ENCODE results near the gene IGFN1.
"Not testable (repeated sequence)": the region's sequence is repeated elsewhere in the genome, so short reads cannot be mapped to it uniquely, and the experiment has no call there.

IGFN1 gene

DNA sequence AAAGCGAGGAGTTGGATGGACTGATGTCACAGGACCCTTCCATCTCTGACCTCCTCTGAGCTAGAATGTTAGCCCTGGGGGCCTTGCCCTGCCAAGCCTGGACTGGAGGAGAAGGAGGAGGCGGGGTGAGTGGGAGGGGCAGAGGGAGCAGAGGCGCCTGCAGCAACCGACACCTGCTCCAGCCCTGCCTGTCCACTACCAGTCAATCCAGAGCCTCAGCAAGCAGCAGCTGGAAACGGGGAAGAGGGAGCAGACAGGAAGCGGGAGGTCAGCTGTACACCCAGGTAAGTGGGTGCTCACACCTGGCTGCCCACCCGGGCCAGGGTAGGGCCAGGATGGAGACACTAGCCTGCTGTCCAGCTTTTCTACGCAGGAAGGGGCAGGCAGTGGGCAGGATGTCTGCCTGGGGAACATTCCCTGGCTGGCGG is at the start of gene IGFN1:
TSS of gene IGFN1 (plus strand) at position 201 of the 428 bp plus-strand sequence. CDS start 2,470 bp downstream, outside the sequence.
- no peak for DNase-seq

DNA sequence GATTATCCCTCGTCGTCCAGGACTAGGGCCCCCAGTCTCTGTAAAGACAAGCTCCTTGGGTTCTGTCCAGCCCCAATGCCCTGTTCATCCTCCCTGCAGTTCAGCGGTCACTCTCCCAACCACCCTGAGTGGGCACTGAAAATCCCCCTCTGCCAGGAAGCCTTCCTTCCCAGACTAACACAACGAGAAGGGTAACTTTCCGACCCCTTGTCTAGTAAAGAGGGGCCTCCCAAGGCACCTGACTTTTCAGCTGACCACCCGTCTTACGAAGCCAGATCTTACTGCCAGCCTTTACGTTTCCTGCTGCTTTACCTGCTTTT is 49.7 kb upstream of the IGFN1 start:
- DNase-seq = no peak

DNA sequence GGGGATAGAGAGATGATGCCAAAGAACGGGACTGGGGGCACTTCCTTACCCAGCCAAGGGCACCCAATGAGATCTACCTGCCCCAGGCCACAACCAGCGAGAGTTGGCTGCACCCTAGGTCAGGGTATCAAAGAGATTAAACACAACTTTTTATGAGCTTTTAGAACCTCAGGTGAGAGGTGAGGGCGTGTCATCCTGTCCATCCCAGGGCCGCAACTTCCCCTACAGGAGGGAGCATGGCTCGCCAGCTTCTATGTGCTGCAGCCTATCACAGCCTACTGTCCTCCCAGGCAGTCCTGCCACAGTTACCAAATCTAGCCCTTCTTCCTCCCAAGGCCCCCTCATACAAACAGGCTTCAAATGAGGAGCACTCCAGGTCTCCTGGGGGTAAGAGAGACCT is 49.2 kb upstream of the IGFN1 start:
- no peak for DNase-seq

DNA sequence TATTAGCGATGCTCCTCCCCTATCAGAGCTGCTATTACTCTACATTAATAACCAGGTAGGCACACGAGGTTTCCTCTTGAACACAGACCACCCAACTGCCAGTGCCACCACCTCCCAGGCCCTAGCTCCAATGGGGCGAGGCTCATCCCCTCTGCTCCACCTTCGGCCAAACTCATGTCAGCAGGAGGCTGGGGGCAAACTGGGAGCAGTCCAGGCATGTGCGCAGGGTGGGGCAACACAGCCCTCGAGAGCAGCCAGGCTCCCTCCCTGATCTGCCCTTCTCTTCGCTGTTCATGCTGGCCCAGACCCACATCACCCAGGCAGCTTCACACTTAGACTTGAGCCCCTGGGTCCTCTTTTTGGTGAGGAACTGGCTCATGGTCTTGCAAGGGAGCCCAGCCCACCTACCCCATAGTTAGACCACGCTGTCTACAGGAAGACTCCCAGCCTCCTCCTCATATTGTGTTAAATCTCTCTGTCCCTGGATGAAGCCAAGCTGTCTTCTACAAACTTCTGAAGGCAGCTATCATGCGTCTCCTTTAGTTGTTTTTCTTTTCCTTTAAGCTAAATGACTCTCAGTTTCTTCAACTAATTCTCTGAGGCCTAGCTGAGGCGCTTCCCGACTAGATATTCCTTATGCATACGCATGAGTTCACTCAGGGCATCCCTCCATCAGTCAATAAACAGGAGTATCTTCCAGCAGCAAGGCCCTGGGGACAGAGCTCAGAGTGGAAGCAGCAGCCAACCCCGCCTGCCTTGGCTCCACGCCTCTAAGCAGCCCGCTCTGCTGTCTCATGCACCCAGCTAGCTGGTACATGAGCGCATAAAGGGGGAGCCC is 48.4 kb upstream of the IGFN1 start:
- DNase-seq = no peak

DNA sequence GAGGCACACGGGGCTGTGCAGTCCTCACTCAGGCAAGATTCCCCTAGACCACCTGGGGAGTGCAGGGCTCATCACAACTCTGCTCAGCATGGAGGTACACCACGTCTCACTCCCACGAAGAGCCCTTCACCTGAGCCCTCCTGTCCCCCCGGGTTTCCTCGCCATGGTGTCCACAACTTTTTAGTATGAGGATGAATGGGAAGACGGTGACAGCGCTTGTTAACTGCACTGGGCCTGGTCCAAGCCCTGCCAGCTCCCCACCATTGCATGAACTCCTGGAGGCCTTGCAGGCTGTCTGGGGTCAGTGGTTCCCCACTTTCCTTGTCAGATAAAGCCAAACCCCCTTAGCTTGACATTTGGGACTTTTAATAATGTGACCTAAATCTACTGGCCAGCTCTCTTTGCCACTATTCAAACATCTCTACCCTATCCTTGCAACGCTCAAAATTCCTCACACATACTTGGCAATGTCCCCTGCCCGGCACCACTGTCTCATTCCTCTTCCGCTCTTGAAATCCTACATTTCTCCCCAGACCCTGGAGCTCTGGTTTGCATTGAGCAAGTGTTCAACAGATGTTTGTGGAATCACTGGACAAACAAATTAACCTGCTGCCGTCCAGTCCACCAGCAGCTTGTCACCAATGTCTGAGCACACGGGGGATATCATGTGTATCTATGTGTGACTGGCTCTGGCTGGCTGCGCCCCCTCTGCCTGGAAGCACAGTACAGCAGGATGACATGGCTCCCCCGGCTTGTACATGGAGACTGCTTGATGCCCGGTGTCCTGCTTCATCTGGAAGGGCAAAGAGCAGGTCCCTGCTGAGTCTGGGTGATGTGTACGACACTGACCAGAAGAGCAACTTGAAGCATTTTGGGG is 47.5 kb upstream of the IGFN1 start:
- no peak for DNase-seq

DNA sequence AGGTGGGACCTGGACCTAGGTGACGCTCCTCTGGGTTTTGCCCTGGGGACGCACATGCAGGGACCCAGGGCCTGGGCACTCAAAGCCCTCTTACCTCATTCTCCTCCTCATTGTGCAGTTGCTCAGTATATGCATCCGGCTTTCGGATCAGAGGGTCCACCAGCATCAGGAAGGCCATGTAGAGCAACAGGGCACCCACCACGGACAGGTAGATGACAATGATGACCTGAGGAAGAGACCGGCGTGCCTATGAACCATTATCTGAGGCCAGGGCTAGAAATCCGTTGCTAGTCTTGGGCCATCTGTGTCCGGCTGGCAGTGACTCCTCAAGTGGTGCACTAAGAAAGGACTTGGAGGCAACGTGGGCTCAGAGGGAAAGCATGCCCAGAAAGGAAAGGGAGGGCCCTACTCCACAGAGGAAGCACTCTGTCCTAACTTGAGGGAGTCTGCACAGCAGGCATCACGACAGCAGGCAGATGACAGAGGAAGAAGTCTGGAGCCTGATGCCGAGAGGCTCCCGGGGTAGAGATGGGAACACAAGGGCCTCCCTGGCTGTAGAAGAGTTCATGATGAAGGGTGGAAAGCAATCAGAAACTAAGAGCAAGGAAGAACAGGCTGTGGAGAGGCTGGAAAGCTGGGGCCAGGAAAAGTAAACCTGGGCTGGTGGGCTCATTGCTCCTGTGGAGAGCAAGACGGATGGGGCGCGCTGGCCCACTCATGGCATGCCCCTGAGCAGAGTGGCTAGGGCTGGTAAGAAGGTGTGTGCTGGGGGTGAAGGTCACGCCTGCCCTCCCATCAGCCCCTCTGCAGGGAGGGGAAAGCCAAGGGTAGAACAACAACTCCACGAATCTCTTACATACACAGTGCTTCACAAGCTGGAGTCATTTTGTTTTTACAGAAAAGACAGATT is 46.6 kb upstream of the IGFN1 start:
- DNase-seq = no peak

DNA sequence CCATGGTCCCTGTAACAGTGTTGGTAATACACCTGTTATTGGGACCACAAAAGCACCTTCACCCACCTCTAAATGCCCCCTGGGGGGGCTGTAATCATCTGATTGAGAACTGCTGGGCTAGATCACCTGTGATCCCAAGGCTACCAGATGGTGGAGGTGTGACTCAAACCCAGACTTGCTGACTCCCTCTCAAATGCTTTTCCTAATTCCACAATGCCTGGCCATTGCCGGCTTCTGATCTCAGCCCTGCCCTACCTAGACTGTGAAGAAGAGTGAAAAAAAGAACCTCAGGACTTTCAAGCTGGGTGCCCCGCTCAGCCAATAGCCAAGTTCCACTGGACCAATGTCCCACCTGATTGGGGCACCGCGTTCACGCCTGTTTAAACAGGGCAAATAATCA is 45.9 kb upstream of the IGFN1 start:
- DNase-seq = no peak

DNA sequence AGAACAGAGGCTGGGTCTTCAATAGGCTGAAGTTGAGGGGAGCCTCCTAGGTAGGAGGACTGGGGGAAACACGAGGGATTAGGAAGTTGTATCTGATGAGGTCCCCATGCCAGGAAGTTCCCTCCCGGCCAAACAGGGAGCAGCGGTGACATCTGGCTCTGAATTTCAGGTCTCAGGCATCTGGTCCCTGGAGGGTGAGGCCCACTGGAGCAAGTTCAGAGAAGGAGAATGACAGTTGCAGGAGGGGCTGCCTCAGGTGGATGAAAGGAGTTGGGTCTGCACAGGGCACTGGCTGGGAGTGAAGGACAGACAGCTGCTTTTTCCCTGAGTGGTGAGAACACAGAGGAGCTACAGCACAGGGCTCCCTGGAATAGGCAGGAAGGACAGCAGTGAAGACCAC is 45.5 kb upstream of the IGFN1 start:
- DNase-seq = no peak

DNA sequence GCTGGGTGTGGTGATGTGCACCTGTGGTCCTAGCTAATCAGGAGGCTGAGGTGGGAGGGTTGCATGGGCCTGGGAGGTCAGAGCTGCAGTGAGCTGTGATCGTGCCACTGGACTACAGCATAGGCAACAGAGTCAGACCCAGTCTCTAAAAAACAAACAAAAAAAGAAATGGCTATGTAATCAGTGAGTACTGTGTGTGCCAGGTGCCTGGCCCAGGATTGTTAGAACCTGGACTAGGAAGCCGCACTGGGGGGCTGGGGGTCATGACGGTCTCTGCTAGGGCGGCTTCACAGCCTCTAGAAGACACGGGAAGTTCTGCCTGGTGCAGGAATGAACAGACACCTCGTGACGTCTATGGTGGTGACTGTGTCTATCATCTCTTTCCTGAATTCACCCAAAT is 44.8 kb upstream of the IGFN1 start:
- no peak for DNase-seq

DNA sequence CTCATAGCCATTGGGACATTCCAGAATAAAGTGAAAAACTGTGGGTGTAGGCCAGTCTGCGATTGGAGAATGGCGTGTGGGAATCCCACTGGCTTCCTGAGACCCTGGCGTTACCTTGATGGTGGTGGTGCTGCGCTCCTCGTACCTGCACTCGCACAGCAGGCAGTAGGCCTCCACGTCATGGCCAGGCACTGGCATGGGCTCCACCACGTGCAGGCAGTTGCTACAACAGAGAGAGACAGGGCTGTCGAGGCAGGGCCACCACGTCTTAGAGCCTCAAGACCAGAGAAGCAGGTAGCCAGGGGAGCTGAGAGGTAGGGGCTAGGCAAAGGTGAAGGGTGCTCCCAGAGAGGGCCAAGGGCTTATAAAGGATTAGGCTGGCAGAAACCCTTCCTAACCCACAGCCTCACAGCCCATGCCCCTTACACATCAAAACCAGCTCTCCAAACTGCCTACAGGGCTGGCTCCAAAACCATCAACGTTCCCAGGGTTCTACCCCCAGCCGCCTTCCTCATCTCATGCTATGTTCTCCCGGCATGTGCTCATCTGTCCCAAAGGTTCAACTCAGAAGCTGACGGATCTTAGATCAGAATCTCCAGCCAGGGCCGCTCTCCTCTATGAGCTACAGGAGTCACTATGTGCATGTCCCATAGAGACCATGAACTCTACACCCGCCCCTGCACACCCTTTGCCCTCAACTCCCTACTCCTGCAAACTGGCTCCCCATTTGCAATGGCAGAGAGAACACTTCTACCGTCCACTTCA is 43.8 kb upstream of the IGFN1 start:
- DNase-seq = no peak

DNA sequence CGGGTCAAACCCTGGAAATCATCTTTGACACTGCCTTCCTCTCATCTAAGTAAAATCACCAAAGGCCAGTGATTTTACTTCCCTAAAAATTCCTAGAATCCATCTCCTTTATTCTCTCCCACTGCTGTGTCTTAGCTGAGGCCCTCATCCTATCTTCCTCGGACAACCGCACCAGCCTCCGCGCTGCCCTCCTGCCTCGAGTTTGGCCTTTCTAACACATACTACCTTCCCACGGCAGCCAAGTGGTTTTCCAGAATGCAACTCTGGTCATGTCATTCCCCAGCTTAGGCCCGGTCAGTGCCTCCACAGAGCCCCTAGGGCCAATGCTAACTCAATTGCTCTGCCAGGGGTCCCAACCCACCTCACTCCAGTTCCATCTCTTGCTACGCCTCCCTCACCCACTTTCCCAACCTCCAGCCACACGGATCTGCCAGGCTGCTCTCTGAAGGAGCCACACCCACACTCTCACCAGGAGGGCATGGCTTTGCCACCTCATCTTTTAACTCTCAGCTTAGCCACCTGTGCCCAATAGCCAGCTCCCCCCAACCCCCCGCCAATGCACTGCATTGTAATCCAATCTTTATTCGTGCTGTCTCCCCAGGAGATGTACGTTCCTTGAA is 43.1 kb upstream of the IGFN1 start:
- no peak for DNase-seq

DNA sequence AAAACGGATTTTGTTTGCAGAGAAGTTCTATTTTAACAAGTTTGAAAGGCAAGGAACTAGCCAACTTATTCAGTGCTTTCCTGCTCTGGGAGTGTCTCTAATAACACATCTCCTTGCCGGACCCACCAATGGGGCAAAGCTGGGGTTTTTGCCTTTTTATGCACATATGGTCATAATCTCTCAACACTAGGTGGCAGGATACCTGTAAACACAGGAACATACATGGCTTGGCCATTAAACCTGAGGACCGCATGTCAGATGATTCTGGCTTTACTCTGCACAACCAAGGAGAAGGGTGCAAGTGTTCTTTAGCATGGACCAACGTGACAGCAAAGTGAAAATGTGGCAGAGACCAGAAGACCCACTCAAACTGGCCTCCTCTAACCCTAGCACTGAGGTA is 41.2 kb upstream of the IGFN1 start:
- DNase-seq = no peak

DNA sequence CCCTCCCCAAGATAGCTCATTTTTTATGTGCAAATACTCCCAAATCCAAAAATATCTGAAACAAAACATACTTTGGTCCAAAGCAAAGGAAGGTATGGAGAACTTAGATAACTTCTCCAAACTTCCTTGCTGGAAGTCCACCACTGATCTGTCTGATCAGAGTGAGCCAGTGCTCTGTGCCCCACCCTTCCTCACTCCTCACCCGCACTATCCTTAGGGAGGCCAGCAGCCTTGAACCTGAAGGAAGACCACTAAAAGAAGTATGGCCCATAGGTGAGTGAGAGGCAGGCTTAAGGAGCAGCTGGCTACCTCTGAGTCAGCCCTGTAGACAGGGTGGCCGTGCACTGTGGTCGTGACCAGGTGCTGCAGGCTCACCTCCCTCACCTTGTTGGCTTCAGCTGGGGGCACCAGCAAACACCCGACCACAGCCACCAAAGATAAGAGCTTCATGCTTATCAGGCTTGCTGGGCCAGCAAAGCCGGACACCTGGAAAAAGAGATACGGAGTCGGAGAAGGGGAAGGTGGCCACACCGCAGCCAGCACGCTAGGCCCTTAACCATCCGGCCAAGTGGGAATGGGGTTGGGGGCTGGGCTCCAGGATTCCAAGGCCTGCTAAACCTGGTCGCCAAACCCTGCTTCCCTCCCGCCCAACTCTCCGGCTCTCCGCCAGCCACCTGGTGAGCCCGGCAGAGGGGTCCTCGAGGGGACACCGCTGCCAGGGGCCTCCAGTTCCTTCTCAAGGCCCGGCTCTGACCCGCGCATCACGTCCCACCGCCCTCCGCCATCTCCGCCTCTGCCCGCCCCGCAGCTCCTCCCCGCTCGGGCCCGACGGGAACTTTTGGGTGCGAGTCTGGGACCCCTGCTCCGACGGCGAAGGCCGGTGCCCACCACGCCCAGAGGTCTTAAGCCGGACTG is 36.9 kb upstream of the IGFN1 start:
- no peak for DNase-seq

DNA sequence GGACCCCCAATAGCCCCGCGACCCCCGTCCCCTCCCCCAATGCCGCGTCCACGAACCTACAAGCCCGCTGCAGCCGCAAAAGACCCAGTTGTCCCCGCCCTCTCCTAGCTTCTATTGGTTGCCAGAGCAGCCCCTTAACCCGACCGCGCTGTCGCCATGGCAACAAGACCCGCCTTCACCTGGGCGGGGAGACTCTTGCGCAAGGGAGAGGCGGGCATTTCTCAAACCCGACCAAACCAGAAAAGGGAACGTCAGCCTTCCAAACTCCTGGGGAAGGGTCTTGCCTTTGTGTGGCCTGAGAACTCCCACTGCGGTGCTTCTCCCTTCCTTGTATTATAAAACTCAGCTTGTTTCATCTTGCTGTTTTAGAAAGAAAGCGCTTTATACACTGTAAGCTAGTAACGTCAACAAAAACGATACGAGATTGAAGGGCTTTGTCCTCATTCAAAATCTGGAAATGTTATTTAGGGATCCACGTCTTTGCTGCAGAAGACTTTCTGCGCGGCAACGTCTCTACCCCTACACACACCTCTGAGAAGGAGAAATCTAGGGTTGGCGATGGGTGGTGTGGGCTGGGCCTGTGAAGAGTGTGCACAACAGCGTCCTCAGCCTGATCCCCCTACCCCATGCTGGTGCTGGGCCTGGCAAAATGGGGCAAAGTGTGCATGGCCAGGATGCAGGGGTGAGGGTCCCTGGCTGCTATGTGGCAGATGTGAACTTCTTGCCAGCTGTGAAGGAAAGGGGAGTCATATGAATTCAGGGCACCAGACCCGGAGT is 36.0 kb upstream of the IGFN1 start, which contains the start of gene TMEM9:
TSS of gene TMEM9 (minus strand) at position 86 of the 777 bp plus-strand sequence. CDS start 551 bp downstream, outside the sequence.
- DNase-seq = peak; percentile 99

DNA sequence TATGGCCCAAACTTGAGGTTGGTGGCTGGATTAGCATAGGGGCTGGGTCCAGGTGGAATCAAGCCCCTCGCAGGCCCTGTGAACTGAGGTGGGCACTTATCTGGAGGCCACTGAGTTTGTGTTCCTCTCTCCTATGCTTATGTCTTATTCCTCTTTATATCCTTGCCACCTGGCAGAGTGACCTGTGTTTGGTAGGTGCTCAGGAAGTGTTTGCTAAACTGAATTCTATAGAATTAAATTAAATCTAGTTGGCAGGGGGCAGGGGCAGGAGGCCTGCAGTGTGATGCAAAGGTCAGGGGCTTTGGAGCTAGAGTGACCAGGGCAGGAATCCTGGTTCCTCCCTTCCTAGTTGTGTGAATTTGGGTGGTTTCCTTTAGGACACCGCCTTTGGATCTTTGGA is 35.3 kb upstream of the IGFN1 start:
- no peak for DNase-seq

DNA sequence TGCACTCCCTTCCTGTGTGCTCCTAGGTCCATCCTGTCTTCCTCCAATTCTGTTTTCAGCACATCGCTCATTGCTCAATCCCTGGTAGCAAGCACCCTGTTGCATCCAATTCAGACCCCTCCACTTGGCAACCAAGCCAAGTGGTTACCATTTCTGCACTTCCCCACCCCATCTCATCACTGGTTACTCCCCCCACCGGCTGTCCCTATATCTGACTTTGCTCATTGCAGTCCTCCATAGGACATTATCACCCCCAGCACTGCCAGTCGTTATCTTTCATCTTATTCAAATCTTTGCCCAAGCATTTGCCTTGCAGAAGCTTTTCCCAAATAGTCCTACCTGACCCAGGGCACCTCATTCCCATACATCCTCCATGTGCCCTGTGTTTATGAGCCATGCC is 34.3 kb upstream of the IGFN1 start:
- no peak for DNase-seq

DNA sequence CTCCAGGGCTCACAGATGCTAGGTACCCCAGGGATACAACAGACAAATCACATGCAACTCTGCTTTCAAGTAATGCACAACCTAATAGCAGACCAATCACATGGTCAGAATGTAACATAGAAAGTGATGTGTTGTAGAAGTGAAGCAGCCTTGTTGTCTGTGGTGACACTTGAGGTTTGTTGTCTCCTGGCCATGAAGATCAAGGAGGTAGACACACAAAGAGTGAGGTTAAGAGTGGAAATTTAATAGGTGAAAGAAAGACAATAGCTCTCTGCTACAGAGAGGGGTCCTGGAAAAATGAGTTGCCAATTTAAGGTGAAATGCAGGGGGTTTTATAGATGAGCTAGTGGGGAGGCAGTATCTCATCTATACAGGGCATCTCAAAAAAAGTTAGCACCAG is 33.8 kb upstream of the IGFN1 start:
- no peak for DNase-seq

DNA sequence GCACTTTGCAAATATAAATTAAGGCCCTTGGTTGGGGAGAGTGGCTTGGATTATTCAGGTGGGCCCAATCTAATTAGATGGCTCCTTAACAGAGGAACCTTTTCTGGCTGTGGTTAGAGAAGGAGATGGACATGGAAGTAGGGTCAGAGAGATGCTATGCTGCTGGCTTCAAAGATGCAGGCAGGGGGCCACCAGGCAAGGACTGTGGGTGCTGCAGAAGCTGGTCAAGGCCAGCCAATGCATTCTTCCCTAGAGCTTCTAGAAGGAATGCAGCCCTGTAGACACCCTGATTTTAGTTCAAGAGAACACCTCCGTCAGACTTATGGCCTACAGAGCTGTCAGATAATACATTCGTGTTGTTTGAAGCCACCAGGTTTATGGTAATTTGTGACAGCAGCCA is 32.7 kb upstream of the IGFN1 start:
- no peak for DNase-seq

DNA sequence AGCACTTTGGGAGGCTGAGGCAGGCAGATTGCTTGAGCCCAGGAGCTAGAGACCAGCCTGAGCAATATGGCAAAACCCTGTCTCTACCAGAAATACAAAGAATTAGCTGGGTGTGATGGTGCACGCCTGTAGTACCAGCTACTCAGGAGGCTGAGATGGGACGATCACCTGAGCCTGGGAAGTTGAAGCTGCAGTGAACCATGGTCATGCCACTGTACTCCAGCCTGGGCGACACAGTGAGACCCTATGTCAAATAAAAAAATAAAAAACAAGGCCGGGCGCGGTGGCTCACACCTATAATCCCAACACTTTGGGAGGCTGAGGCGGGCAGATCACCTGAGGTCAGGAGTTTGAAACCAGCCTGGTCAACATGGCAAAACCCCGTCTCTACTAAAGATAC is 27.6 kb upstream of the IGFN1 start:
- DNase-seq = not testable (repeated sequence)

DNA sequence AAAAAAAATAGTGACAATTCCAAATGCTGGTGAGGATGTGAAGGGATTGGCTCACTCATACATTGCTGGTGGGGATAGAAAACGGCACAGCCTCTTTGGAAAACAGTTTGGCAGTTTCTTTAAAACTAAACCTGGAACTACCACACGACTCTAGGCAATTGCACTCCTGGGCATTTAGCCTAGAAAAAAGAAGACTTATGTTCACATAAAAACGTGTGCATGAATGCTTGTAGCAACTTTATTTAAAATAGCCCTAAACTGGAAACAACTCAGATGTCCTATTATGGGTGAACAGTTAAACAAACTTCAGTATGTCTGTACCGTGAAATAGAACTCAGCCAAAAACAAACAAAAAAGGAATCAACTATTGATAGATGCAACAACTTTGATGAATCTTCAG is 26.9 kb upstream of the IGFN1 start:
- no peak for DNase-seq

Measured in stimulated activated CD4-positive, alpha-beta T cell treated with anti-CD3 and anti-CD28 coated beads, Interleukin-2, amount 100 ng/mL, for 24 hours (primary cell).